ENCODE results near the gene KDM4B. TPM values are rescaled to one million over a fixed set of nuclear protein-coding genes. Genes with fewer than 3 reads are reported as not detected.

KDM4B gene
- total RNA-seq, 1 experiment from 2014 or later: 35.9 TPM

DNA sequence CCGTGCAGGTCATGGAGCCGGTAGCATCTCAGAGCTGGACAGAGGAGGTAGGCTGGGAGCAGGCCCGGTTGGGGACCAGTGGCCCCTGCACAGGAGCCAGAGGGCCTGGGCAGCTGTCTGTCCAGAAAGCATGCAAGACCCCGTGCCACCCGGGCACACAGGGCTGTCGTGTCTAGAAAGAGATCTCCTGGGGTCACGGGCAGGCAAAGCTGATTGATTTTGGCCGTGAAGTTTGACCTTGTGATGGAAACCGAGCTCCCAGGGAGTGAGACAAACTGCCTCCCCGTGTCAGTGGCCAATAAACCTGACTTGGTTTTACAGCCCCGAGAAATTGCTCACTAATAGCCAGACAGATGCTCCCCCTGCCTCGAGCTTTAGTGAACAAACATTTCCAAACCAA is 98.8 kb downstream of the KDM4B start:
- intact Hi-C loops (cut with micrococcal nuclease): no loop called here
- no peaks in the 10 kb centered on the region for H3K9me3 ChIP-seq (ENCODE audit: control insufficient read depth in 1 of 2, insufficient read depth in 1 of 2, low read depth in 1 of 2, low read length in 2 of 2)
- ATAC-seq: no peak
- no peak overlapping the region for H3K9ac ChIP-seq (ENCODE audit: low read length)
- no peaks in the 10 kb centered on the region for H4K20me1 ChIP-seq (ENCODE audit: insufficient read depth)
- no peaks in the 10 kb centered on the region for H3K79me2 ChIP-seq (ENCODE audit: insufficient read depth, low read length)
- H3K36me3 ChIP-seq (ENCODE audit: control insufficient read depth in 1 of 2, insufficient read depth in 2 of 2, low read length in 2 of 2): peaks cover 0 to under 1% of the 10 kb centered on the region in 2 experiments; a peak in 1 of 4 replicates
- no peaks in the 10 kb centered on the region for H3K4me1 ChIP-seq (ENCODE audit: control insufficient read depth in 1 of 2, insufficient read depth in 2 of 2, low read length in 2 of 2)
- BruUV-seq (replicated peaks): no TSS peak
- no peak overlapping the region for H2AFZ ChIP-seq (ENCODE audit: low read depth, low read length, poor library complexity, severe bottlenecking)
- no peak for TF ChIP-seq RAD21 (IDR thresholded peaks at IDR 0.05; ENCODE audit: low read depth)
- no peak for TF ChIP-seq ELF1 (IDR thresholded peaks at IDR 0.05; ENCODE audit: borderline replicate concordance, low read depth)
- TF ChIP-seq YY1 (IDR thresholded peaks at IDR 0.05; ENCODE audit: extremely low read depth, insufficient replicate concordance, low read depth, low read length): no peak
- TF ChIP-seq POLR2AphosphoS5 (IDR thresholded peaks at IDR 0.05; ENCODE audit: low read depth, low read length): no peak
- TF ChIP-seq, protein P1, sequence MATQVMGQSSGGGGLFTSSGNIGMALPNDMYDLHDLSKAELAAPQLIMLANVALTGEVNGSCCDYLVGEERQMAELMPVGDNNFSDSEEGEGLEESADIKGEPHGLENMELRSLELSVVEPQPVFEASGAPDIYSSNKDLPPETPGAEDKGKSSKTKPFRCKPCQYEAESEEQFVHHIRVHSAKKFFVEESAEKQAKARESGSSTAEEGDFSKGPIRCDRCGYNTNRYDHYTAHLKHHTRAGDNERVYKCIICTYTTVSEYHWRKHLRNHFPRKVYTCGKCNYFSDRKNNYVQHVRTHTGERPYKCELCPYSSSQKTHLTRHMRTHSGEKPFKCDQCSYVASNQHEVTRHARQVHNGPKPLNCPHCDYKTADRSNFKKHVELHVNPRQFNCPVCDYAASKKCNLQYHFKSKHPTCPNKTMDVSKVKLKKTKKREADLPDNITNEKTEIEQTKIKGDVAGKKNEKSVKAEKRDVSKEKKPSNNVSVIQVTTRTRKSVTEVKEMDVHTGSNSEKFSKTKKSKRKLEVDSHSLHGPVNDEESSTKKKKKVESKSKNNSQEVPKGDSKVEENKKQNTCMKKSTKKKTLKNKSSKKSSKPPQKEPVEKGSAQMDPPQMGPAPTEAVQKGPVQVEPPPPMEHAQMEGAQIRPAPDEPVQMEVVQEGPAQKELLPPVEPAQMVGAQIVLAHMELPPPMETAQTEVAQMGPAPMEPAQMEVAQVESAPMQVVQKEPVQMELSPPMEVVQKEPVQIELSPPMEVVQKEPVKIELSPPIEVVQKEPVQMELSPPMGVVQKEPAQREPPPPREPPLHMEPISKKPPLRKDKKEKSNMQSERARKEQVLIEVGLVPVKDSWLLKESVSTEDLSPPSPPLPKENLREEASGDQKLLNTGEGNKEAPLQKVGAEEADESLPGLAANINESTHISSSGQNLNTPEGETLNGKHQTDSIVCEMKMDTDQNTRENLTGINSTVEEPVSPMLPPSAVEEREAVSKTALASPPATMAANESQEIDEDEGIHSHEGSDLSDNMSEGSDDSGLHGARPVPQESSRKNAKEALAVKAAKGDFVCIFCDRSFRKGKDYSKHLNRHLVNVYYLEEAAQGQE (IDR thresholded peaks at IDR 0.05; ENCODE audit: low read depth): no peak
- no peak for TF ChIP-seq EZH2 (IDR thresholded peaks at IDR 0.05)
- TF ChIP-seq CBX3 (IDR thresholded peaks at IDR 0.05; ENCODE audit: low read depth): no peak
- TF ChIP-seq POLR2A (IDR thresholded peaks at IDR 0.05; ENCODE audit: borderline replicate concordance, extremely low read depth, insufficient read depth, insufficient read length): no peak
- no peak for TF ChIP-seq EZH2phosphoT487 (IDR thresholded peaks at IDR 0.05; ENCODE audit: borderline replicate concordance)
- no peak for TF ChIP-seq JUND (IDR thresholded peaks at IDR 0.05)
- no peak for TF ChIP-seq ZFX (IDR thresholded peaks at IDR 0.05)
- TF ChIP-seq, protein P2, sequence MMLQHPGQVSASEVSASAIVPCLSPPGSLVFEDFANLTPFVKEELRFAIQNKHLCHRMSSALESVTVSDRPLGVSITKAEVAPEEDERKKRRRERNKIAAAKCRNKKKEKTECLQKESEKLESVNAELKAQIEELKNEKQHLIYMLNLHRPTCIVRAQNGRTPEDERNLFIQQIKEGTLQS (IDR thresholded peaks at IDR 0.05): no peak
- TF ChIP-seq ZNF274 (IDR thresholded peaks at IDR 0.05; ENCODE audit: low read depth, low read length): no peak
- no peak for TF ChIP-seq SP1 (IDR thresholded peaks at IDR 0.05; ENCODE audit: low read depth)
- no peak for TF ChIP-seq TCF7L2 (IDR thresholded peaks at IDR 0.05; ENCODE audit: borderline replicate concordance, extremely low read depth, insufficient read depth, insufficient read length)
- no peaks in the 10 kb centered on the region for H3K9me2 ChIP-seq (ENCODE audit: insufficient read depth)
- H3K4me3 ChIP-seq (replicated peaks in 1 of 2; ENCODE audit: low read depth in 1 of 2, low read length in 2 of 2): no peak overlapping the region
- H3K4me2 ChIP-seq (ENCODE audit: low read length): no peak overlapping the region
- no peaks in the 10 kb centered on the region for H3K27me3 ChIP-seq (ENCODE audit: insufficient read depth, low read length)
- DNase-seq (ENCODE audit: low read depth, low spot score): no peak
- ChIA-PET POLR2A (no interaction called here), RAD21 (ENCODE audit: low non-redundant PET in 1 of 2, low total read pairs in 2 of 2, uncharacterized antibody in 2 of 2, unreplicated experiment in 2 of 2) (no interaction called here), CTCF (no interaction called here)
- no peak overlapping the region for H3K27ac ChIP-seq (ENCODE audit: low read depth, low read length)

Data from HCT116 (cell line).